Activated CD8-positive, alpha-beta memory T cell treated with anti-CD3 and anti-CD28 coated beads for 1 hour (primary cell): ENCODE data around the gene STAB2.
"Not testable (repeated sequence)": the region's sequence is repeated elsewhere in the genome, so short reads cannot be mapped to it uniquely, and the experiment has no call there.

Source experiments
- DNase-seq, 2 donors: peaks; one replicate each; pipeline ENCODE4 v3.0.0-alpha.2; 2020; ENCODE audit warnings: low read depth in 1 of 2; ENCODE audit errors: extremely low read depth in 1 of 2

STAB2 gene

DNA sequence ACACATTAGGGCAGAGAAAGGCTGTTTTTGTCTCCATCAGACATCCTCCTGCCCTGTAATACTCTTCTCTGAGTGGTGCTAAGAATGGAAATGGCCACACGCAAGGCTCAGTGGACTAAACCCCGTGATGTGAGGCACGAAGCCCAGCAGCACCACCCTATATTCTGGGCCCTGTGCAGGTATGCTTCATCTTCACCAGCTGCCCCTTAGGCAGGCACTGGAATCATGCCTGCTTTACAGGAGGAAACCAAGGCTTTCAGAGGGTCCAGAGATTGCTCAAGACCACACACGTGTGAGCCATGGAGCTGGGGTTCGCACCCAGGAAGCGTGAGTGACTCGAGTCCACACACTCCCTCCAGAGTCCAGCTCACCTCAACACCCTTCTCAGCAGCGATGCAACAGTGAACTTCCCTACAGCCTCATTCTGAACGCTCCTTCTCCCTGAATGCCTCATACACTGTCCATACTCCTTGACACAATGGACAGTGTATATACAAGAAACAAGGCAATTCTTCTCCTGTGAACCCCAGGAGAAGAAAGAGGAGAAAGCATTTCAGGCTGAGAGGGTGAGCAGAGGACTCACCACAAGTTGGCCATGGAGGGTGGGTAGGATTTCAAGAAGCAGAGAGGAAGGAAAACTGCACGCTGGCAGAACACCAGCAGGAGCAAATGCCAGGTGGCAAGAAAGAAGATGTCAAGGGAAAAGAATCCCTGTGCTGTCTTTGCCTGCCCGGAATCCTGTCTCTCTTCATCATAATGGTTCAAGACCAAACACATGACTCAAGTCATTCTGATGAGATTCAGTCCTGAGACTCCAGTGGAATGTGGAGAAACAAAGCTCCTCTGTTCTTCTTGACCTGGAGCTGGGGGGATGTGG is 214.9 kb downstream of the STAB2 start:
- no peak for DNase-seq

DNA sequence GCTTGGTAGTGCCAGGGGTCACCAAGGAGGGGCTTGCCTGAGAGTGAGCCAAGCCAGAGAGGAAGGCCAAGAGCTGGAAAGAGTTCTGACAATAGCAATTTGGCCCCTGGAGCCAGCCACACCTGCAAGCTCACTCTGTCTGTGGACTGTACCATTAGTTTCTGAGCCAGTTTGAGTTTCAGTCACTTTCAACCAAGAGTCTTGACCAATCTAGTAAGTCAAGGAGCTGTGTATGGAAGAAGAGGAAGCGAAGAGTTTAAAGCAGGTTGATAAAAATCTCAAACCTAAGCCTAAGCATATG is 215.5 kb downstream of the STAB2 start:
- no peak for DNase-seq

DNA sequence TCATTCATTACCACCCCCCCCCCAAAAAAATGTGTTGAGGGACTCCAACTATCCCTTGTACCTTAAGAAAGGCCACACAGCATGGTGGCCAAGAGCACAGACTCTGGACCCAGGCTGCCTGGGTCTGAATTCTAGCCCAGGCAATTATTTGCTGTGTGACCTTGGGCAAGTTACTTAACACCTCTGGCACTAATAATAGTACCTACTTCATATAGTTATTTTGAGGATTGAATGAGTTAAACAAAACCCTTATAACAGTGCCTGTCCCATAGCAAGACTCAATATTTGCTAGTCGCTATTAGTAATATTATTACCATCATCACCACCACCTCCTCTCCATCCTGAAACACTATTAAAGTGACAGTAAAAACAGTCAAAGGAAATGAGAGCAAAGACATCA is 216.8 kb downstream of the STAB2 start:
- DNase-seq = no peak

DNA sequence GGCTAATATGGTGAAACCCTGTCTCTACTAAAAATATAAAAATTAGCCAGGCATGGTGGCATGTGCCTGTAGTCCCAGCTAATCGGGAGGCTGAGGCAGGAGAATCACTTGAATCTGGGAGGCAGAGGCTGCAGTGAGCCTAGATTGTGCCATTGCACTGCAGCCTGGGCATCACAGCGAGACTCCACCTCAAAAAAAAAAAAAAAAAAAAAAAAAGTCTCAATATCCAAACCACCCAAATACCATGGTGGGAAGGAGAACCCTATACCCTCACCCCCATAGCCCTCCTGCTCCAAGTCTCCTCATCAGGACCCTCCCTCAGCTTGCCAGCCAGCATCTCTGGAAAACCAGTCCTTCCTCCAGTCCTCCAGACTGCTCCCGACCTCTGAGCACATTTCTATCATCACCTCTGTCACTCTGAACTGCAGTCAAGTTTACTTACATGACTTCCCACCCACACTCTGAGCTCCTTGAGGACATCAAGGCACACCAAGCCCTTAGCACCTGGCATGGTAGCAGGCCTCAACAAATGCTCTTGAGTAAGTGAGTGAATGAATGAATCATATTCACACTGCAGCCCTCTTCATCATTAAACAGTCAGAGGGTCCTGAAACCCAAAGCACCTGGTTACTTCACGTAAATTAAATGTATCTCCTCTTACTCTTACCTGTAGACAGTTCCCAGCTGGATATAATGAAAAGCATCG is 218.7 kb downstream of the STAB2 start:
- DNase-seq = no peak

DNA sequence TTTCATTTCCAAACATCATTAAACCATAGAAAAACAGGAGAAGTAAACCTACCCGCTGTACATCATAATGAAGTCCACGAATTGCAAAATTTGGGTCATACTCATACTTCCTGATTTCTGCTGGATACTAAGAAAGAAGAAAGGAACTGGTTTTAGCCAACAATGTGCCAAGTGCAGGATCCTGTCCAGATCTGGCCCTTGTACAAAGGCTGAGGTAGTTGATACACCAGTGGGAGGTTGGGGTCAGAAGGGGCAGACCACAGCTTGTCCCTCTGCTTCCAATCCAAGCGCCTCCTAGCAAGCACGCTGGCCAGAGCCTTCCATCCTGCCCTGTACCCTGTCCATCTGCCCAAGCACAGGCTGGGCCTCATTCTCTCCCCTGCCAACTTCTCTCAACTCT is 219.7 kb downstream of the STAB2 start:
- DNase-seq = no peak

DNA sequence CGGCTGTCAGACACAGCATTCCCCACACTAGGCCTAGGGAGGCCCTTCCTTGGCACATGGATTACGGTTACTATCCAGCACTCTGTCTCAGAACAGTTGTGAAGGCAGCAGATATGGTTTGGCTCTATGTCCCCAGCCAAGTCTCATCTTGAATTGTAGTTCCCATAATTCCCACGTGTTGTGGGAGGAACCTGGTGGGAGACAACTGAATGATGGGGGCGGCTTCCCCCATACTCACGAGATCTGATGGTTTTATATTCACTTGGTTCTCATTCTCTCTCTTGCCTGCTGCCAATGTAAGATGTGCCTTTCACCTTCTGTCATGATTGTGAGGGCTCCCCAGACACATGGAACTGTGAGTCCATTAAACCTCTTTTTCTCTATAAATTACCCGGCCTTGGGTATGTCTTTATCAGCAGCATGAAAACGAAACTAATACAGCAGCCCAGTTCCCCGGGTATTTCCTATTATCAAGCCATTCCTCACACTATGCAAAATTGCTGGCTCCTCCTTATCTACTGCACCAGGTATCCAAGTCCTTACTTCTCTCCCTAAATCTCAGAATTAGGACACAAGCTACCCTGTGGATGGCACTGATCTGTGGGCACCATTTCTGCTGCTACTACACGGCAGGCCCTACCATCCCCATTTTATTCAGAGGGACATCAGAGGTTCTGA is 220.6 kb downstream of the STAB2 start:
- DNase-seq = no peak

DNA sequence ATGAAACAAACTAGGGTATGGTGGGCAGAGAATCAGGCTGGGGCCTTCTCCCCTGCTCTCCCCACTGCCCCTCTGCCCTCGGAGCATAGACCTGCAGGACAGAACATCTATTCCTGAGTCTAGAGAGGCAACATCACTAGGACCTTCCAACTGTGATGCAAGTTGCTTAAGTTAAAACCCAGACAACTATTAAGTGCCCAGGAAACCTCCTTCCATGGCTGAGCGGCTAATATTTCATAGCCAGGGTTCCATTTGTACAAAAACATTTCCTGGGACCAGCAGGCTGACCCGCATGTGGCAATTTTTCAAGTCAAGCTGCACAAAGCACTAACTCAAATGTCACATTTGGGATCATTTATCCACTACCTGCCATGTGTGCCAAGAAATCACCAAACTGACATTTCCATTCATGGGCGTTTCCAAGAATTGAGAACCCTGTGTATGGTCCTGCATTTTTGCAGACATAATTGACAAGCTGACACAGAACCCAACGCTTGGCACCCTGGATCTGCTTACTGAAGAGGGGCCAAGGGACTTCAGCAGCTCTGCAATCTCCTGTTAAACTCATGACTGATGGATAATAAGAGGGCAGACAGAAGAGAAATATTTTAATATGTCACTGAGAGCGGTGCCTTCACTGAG is 221.3 kb downstream of the STAB2 start:
- DNase-seq = no peak

DNA sequence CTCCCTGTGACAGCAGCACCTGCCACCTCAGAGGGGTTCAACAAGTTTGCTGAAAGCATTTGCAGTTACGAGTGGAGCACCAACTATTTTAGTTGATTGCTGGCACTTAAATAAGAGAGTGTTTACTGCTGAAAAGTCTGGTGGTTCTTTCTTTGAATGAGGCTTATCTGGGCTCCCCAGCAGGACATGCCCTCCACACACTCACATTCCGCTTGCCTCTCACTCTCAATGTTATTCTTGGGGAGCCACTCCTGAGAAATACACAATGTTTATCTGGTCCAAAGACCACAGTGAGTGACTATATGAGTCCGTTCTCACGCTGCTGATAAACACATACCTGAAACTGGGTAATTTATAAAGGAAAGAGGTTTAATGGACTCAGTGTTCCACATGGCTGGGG is 222.1 kb downstream of the STAB2 start:
- no peak for DNase-seq

DNA sequence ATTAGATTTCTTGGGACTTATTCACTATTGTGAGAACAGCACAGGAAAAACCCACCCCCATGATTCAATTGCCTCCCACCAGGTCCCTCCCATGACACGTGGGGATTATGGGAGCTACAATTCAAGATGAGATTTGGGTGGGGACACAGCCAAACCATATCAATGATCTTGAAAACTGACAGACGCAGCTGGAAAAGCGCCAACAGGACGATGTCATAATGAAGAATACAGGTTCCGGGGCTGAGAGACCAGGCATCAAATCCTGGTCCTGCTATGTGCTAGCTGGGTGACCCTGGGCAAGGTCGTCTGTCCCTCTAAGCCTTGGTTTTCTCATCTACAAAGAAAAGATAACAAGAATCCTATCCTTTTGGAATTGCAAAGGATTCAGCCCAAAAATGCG is 222.6 kb downstream of the STAB2 start:
- not testable (repeated sequence) for DNase-seq

DNA sequence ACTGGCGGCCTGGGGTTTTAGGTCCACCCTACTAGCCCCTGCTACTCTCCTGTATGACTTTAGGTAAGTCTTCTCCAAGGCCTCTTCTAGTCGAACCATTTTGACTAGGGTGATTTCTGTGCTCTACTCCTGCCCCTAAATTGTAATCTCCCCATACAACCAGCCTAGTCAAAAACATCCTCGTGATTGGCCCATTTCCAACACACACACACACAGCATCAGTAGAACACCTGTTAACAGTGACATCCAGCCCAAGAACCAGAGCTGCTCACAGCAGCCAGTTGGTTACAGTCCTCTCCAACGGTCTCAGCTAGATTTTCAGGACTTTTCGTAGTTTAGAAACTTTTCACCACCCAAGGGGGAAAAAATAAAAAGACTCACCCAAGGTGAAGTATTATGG is 223.0 kb downstream of the STAB2 start:
- no peak for DNase-seq

DNA sequence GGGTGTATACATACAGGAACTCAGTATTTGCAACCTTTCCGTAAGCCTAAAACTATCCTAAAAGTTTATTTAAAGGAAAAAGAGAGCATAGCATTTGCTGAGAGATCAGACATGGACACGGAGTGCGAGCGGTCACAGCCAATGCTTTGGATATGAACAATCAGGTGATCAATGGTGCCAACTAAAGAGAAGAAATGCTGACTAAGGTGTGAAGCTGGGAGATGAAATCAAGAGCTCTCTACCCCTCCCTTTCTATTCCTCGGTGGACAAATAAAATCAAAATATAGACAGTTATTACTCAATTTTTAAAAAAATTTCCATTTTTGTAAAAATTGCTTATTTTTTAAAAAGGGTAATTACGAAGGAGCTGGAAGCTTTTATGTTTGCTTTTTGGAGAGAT is 224.7 kb downstream of the STAB2 start:
- DNase-seq = no peak

DNA sequence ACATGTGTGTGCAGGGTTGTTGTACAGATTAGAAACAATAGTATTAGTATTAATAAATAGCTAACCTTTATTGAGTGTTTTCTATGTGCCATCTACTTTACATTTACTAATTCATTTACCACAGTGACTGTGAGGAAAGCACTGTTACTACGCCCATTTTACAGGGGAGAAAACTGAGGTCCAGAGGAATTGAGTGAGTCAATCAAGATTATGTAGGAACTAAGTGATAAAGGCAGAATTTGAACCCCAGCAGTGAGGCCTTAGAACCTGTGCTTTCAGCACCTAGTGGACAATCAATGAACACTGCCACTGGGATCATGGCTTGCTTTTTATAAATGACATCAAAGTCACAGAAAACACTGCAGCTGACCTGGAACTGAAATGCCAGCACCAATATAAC is 225.7 kb downstream of the STAB2 start:
- no peak for DNase-seq

DNA sequence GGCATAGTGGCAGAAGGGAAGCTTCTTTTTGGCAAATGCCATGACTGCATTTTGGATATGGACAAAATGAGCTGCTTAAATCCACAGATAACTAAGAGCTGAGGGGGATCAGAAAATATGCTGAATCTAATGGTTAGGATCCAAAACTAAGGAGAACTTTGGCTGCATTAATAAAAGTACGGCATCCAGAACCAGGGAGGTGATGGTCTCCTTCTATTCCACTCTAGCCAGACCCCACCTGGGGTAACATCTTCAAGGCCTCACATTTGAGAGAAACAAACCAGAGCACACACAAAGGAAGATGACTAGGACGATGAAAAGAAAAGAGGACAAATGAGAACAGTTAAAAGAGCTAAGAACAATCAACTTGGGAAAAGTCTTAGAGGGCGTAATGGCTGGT is 226.4 kb downstream of the STAB2 start:
- DNase-seq = no peak

DNA sequence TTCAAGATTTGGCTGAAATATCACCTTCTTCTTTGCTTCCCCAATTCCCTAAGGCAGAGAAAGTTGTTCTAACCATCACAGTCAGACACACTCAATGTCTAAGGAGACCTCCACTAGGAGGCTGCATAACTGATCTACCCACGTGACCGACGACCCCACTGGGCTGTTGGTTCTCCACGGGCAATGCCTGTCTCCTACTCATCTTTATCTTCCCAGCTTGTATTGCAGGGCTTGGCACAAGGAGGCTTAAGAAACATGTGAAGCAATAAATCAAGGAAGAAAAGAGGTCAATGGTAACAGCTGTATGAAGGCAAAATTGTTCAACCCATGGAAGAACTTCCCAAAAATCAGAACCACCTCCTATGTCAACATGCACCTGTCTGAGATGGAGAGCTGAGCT is 226.9 kb downstream of the STAB2 start:
- DNase-seq = no peak

DNA sequence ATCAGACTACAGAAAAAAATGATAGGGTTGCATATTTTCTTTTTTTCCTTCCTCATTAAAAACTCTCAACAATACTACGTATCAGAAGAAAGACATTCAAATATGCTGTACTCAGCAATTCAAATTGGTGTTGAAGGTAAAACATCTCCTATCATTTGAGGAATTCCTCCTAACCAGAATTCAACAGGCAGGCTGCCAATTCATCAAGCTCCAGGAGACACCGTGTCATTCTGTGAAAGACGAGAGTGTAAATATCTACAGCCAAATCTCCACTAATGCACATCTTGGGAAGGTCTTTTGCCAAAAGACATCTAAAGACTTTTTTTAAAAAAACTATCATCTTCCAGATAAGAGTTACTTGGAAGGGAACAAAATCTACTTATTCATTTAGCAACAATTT is 227.4 kb downstream of the STAB2 start:
- DNase-seq = no peak
